PC-9 (cell line): Measurements from ENCODE around the gene ANO2. TPM values are rescaled to one million over a fixed set of nuclear protein-coding genes. Genes with fewer than 3 reads are reported as not detected.

Experiments used
- BruUV-seq: library from RNA; stranded (reverse); fragments of 400-500 nt; replicated peaks from 2 replicates; lab custom pipeline; 2021; lab: Mats Ljungman, UMichigan
- CTCF ChIA-PET: fragments of 300-600 bp; sonication (Branson Sonifier 250); formaldehyde crosslinking; loops from one replicate; lab custom pipeline; 2022; ENCODE audit warnings: antibody characterized with exemption; lab: Charles Lee
- POLR2A ChIA-PET: fragments of 300-600 bp; sonication (Branson Sonifier 250); formaldehyde crosslinking; loops from one replicate; lab custom pipeline; 2022; ENCODE audit warnings: antibody characterized with exemption; ENCODE audit not compliant: unreplicated experiment; lab: Charles Lee
- DNase-seq, 2 experiments: peaks; one replicate each; pipeline versions ENCODE4 v3.0.0 to v3.0.0-alpha.2; 2015 to 2022; ENCODE audit warnings: mixed read lengths in 1 of 2
- H2AFZ ChIP-seq: fragments of 200-600 bp; sonication (generic); 2 replicates; pipeline ENCODE4 v1.8.1; 2017; ENCODE audit warnings: antibody characterized with exemption
- H3F3A ChIP-seq: fragments of 200-600 bp; sonication (generic); 2 replicates; pipeline ENCODE4 v1.8.1; 2017; ENCODE audit warnings: antibody characterized with exemption, mild to moderate bottlenecking, low read depth; ENCODE audit not compliant: insufficient read depth
- H3K27ac ChIP-seq: fragments of 200-600 bp; sonication (generic); 2 replicates; pipeline ENCODE4 v1.6.1; 2016; ENCODE audit warnings: mixed run types
- H3K27me3 ChIP-seq: fragments of 200-600 bp; sonication (generic); 2 replicates; pipeline ENCODE4 v1.6.1; 2016; ENCODE audit warnings: low read depth, mixed run types; ENCODE audit not compliant: insufficient read depth
- H3K36me3 ChIP-seq: fragments of 200-600 bp; sonication (generic); 2 replicates; pipeline ENCODE4 v1.6.1; 2016; ENCODE audit warnings: low read depth, mixed run types
- H3K4me1 ChIP-seq: fragments of 200-600 bp; sonication (generic); replicated peaks from 2 replicates; pipeline ENCODE4 v1.6.1; 2016; ENCODE audit warnings: mixed run types; ENCODE audit not compliant: insufficient read depth
- H3K4me2 ChIP-seq: fragments of 200-600 bp; sonication (generic); 2 replicates; pipeline ENCODE4 v1.6.1; 2017; ENCODE audit warnings: mixed run types
- H3K4me3 ChIP-seq: fragments of 200-600 bp; sonication (generic); 2 replicates; pipeline ENCODE4 v1.6.1; 2016; ENCODE audit warnings: mixed run types
- H3K79me2 ChIP-seq: fragments of 200-600 bp; sonication (generic); 2 replicates; pipeline ENCODE4 v1.6.1; 2017; ENCODE audit warnings: low read depth, mixed run types
- H3K9me2 ChIP-seq: fragments of 200-600 bp; sonication (generic); 2 replicates; pipeline ENCODE4 v1.8.1; 2017; ENCODE audit warnings: mild to moderate bottlenecking; ENCODE audit not compliant: insufficient read depth
- H3K9me3 ChIP-seq: fragments of 200-600 bp; sonication (generic); 2 replicates; pipeline ENCODE4 v1.8.1; 2016; ENCODE audit warnings: low read depth; ENCODE audit not compliant: insufficient read depth
- H4K20me1 ChIP-seq: fragments of 200-600 bp; sonication (generic); 2 replicates; pipeline ENCODE4 v1.8.1; 2017; ENCODE audit not compliant: insufficient read depth
- CTCF ChIP-seq: fragments of 200-600 bp; sonication (generic); conservative IDR thresholded peaks from 2 replicates; pipeline ENCODE4 v1.6.1; 2017; ENCODE audit warnings: mixed run types, antibody characterized with exemption, mild to moderate bottlenecking, moderate library complexity
- EZH2 ChIP-seq: fragments of 200-600 bp; sonication (generic); IDR thresholded peaks from 2 replicates; pipeline ENCODE4 v1.8.0; 2017; ENCODE audit warnings: antibody characterized with exemption, low read depth
- intact Hi-C: fragments of 100-400 bp; cut with micrococcal nuclease; formaldehyde crosslinking; loops from one replicate; pipeline ENCODE4 v1.10.0; 2022; ENCODE audit not compliant: unreplicated experiment
- total RNA-seq: library from RNA; stranded (reverse); gene quantifications from 2 replicates; pipeline ENCODE4 v1.2.3, GENCODE V29; 2021

ANO2 gene
- total RNA-seq, 1 experiment from 2014 or later = not detected

DNA sequence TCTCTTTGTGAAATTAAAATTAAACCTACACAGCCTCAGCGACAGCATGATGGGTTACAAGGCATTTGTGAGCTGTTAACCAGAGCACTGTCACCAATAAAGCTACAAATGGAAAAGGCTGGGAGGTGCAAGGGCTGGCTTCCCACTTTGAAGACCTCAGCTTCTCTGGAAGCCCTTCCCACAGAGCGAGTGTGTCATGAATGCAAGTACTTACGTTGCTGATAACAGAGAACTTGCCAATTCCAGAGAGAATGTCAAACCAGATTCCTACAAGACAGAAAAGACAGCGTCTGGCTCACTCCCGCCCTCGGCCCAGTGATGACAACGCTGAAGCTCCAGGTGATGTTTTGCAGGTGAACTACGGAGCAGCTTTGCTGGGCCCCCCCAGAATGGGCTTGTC is 367.3 kb downstream of the ANO2 start:
- no TSS peak for BruUV-seq
- Histone ChIP-seq H3K4me3 (no peak overlapping the region), H3K36me3 (no peaks in the 10 kb centered on the region), H3K27ac (no peak overlapping the region), H3K4me2 (no peak overlapping the region), H3K9me3 (no peaks in the 10 kb centered on the region), H3K27me3 (peaks cover 94% of the 10 kb centered on the region), H3F3A (no peaks in the 10 kb centered on the region), H3K9me2 (peaks cover 3% of the 10 kb centered on the region; the same call in 1 of the 2 replicates), H3K79me2 (no peaks in the 10 kb centered on the region), H4K20me1 (no peaks in the 10 kb centered on the region; the same call in 1 of the 2 replicates), H2AFZ (no peak overlapping the region), H3K4me1 (no peaks in the 10 kb centered on the region)
- POLR2A ChIA-PET = no interaction called here
- intact Hi-C loops = no loop called here
- DNase-seq = no peak
- no peak for TF ChIP-seq EZH2
- no peak for TF ChIP-seq CTCF
- CTCF ChIA-PET = no interaction called here

DNA sequence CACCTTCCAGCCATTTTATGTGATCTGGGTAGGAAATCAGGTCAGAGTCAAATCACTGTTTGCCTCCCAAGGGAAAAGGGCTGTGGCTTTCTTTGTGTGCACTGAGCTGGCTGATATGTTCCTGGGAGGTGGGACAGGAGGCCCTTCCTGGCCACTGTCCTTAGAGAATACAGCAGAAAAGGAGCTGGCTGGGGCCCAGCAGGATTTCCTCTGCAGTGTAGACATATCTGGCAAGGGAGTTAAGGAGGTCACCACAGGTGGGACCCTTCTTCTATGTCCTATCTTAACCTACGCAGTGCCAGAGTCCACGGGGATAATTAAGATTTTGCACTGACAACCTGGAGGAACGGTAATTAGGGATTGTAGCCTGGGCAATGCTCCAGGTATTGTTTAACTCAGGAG is 367.8 kb downstream of the ANO2 start:
- no peak overlapping the region for H3K27ac ChIP-seq
- CTCF ChIA-PET = no interaction called here
- no peak overlapping the region for H3K4me3 ChIP-seq
- H3K9me3 ChIP-seq = no peaks in the 10 kb centered on the region
- BruUV-seq = no TSS peak
- POLR2A ChIA-PET = no interaction called here
- no peaks in the 10 kb centered on the region for H3K4me1 ChIP-seq
- no peaks in the 10 kb centered on the region for H3K36me3 ChIP-seq
- no peaks in the 10 kb centered on the region; the same call in 1 of the 2 replicates for H4K20me1 ChIP-seq
- no peak overlapping the region for H2AFZ ChIP-seq
- no peak overlapping the region for H3K4me2 ChIP-seq
- no peaks in the 10 kb centered on the region for H3F3A ChIP-seq
- TF ChIP-seq CTCF (no peak), EZH2 (no peak)
- DNase-seq = no peak
- H3K27me3 ChIP-seq = peaks cover 93% of the 10 kb centered on the region
- intact Hi-C loops = no loop called here
- H3K9me2 ChIP-seq = peaks cover 1% of the 10 kb centered on the region; the same call in 1 of the 2 replicates
- H3K79me2 ChIP-seq = no peaks in the 10 kb centered on the region

DNA sequence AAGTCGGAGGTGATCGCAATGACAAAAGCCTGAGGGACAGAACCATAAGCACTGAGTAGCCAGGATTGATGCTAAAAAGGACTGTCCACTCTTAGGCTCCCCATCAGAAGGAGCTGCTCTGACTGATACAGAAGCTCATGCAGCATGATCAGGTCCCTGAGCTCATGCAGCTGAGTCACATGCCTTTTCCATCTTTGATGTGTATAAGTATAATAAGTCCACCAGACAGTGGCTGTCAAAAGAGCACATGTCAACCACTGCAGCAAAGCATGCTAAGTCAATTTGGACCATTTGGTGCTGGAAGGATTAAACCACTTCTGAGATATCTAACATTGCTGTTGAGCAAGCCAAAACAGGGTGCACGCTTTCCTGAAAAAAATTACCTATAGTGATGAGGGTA is 369.1 kb downstream of the ANO2 start:
- no peak for TF ChIP-seq EZH2
- TF ChIP-seq CTCF = no peak
- no peaks in the 10 kb centered on the region; the same call in 1 of the 2 replicates for H3K9me2 ChIP-seq
- CTCF ChIA-PET = interaction anchor here (0.6 kb wide), 1 partner anchor 486 kb away, joined by 3 read pairs; no protein-coding TSS in a partner anchor
- no peak overlapping the region for H2AFZ ChIP-seq
- BruUV-seq = no TSS peak
- no peaks in the 10 kb centered on the region for H3K4me1 ChIP-seq
- H3K27ac ChIP-seq = no peak overlapping the region
- POLR2A ChIA-PET = no interaction called here
- no peaks in the 10 kb centered on the region for H3K36me3 ChIP-seq
- no peak overlapping the region for H3K4me3 ChIP-seq
- no peak overlapping the region for H3K4me2 ChIP-seq
- H3K9me3 ChIP-seq = no peaks in the 10 kb centered on the region
- intact Hi-C loops = no loop called here
- no peaks in the 10 kb centered on the region for H3F3A ChIP-seq
- peaks cover 93% of the 10 kb centered on the region for H3K27me3 ChIP-seq
- no peaks in the 10 kb centered on the region; the same call in 1 of the 2 replicates for H4K20me1 ChIP-seq
- DNase-seq = no peak
- no peaks in the 10 kb centered on the region for H3K79me2 ChIP-seq
